Osteocyte (in vitro differentiated cells): Measurements from ENCODE around the gene HOOK1. TPM values are rescaled to one million over a fixed set of nuclear protein-coding genes. Genes with fewer than 3 reads are reported as not detected.
A peak's percentile ranks its signal among the peaks of the same experiment; 100 is the strongest.
"Not testable (repeated sequence)": the region's sequence is repeated elsewhere in the genome, so short reads cannot be mapped to it uniquely, and the experiment has no call there.

ENCODE experiments used
- DNase-seq: peaks from one replicate; pipeline ENCODE4 v3.0.0; 2021; ENCODE audit warnings: mixed read lengths; ENCODE audit not compliant: unreplicated experiment; ENCODE audit errors: extremely low spot score
- H3K27ac Mint-ChIP-seq: one replicate; pipeline ENCODE4 v1.8.0; 2021; ENCODE audit warnings: mild to moderate bottlenecking, mixed read lengths; ENCODE audit not compliant: unreplicated experiment
- H3K27me3 Mint-ChIP-seq: one replicate; pipeline ENCODE4 v1.8.0; 2021; ENCODE audit warnings: mixed read lengths; ENCODE audit not compliant: unreplicated experiment
- H3K36me3 Mint-ChIP-seq: one replicate; pipeline ENCODE4 v1.8.0; 2021; ENCODE audit warnings: mixed read lengths; ENCODE audit not compliant: unreplicated experiment
- H3K4me1 Mint-ChIP-seq: one replicate; pipeline ENCODE4 v1.8.0; 2021; ENCODE audit warnings: mixed read lengths; ENCODE audit not compliant: unreplicated experiment
- H3K4me3 Mint-ChIP-seq: one replicate; pipeline ENCODE4 v1.8.0; 2021; ENCODE audit warnings: mild to moderate bottlenecking, moderate library complexity, mixed read lengths; ENCODE audit not compliant: unreplicated experiment
- H3K9me3 Mint-ChIP-seq: one replicate; pipeline ENCODE4 v1.8.0; 2021; ENCODE audit warnings: mixed read lengths; ENCODE audit not compliant: unreplicated experiment
- total RNA-seq: library from RNA; stranded (reverse); gene quantifications from 2 replicates; pipeline ENCODE4 v1.2.1, GENCODE V29; 2021
- TF ChIP-seq, protein P1 (sequence below): fragments of 200-600 bp; sonication (generic); IDR thresholded peaks from 2 replicates; pipeline ENCODE4 v1.5.0; 2021; ENCODE audit warnings: antibody characterized with exemption, mild to moderate bottlenecking, moderate library complexity

HOOK1 gene
- total RNA-seq, 1 donor from 2014 or later = not detected

GRCh38 chr1:59903141-59903754, 88.5 kb downstream of the HOOK1 start:
- Mint-ChIP-seq H3K36me3 (no peaks in the 10 kb centered on the region), H3K4me3 (no peak overlapping the region), H3K9me3 (no peaks in the 10 kb centered on the region), H3K27ac (no peak overlapping the region), H3K4me1 (peaks cover 1% of the 10 kb centered on the region), H3K27me3 (peaks cover 36% of the 10 kb centered on the region)
- TF ChIP-seq, protein P1, sequence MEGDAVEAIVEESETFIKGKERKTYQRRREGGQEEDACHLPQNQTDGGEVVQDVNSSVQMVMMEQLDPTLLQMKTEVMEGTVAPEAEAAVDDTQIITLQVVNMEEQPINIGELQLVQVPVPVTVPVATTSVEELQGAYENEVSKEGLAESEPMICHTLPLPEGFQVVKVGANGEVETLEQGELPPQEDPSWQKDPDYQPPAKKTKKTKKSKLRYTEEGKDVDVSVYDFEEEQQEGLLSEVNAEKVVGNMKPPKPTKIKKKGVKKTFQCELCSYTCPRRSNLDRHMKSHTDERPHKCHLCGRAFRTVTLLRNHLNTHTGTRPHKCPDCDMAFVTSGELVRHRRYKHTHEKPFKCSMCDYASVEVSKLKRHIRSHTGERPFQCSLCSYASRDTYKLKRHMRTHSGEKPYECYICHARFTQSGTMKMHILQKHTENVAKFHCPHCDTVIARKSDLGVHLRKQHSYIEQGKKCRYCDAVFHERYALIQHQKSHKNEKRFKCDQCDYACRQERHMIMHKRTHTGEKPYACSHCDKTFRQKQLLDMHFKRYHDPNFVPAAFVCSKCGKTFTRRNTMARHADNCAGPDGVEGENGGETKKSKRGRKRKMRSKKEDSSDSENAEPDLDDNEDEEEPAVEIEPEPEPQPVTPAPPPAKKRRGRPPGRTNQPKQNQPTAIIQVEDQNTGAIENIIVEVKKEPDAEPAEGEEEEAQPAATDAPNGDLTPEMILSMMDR = peak; percentile 60
- no peak for DNase-seq

DNA sequence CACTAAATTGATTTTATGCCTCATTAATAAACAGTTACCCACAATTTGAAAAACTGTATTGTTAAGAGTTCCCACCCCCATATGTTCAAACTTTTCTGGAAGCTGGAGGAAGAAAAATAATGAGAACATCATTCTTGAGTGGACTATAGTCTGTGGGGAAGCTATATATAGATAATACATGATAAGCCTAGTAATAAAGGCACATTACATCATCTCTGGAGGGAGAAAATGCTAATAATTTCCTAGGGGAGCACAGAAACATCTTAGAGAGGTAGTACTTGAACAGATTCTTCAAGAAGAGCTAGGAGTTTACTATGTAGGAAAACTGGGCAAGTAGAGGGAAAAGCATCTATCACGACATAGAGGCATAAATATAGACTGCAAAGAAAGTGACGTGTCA, 92.2 kb downstream of the HOOK1 start:
- Mint-ChIP-seq H3K27ac (no peak overlapping the region), H3K27me3 (peaks cover 48% of the 10 kb centered on the region), H3K36me3 (no peaks in the 10 kb centered on the region), H3K9me3 (no peaks in the 10 kb centered on the region), H3K4me1 (peaks cover 1% of the 10 kb centered on the region), H3K4me3 (no peak overlapping the region)
- no peak for DNase-seq
- TF ChIP-seq, protein P1 = no peak

- TF ChIP-seq, protein P1 = no peak
- DNase-seq = no peak
- no peaks in the 10 kb centered on the region for H3K36me3 Mint-ChIP-seq
- peaks cover 47% of the 10 kb centered on the region for H3K27me3 Mint-ChIP-seq
- no peaks in the 10 kb centered on the region for H3K9me3 Mint-ChIP-seq
- H3K4me3 Mint-ChIP-seq = no peak overlapping the region
- H3K4me1 Mint-ChIP-seq = peaks cover under 1% of the 10 kb centered on the region
- no peak overlapping the region for H3K27ac Mint-ChIP-seq
Observed at GRCh38 chr1:59908084-59908483, 93.3 kb downstream of the HOOK1 start.

- peaks cover 48% of the 10 kb centered on the region for H3K27me3 Mint-ChIP-seq
- no peaks in the 10 kb centered on the region for H3K36me3 Mint-ChIP-seq
- H3K4me1 Mint-ChIP-seq = no peaks in the 10 kb centered on the region
- no peaks in the 10 kb centered on the region for H3K9me3 Mint-ChIP-seq
- DNase-seq = no peak
- TF ChIP-seq, protein P1 = no peak
- no peak overlapping the region for H3K4me3 Mint-ChIP-seq
- H3K27ac Mint-ChIP-seq = no peak overlapping the region
Observed at GRCh38 chr1:59908682-59909081, 93.9 kb downstream of the HOOK1 start.

GRCh38 chr1:59914791-59915286, 100.1 kb downstream of the HOOK1 start:
- not testable (repeated sequence) for H3K27ac Mint-ChIP-seq, H3K9me3 Mint-ChIP-seq, H3K4me1 Mint-ChIP-seq, H3K36me3 Mint-ChIP-seq, H3K4me3 Mint-ChIP-seq, DNase-seq
- H3K27me3 Mint-ChIP-seq = peaks cover 66% of the 10 kb centered on the region
